HEK293 (cell line): ENCODE data around the gene IER2.

Experiments used
- BCL6B ChIP-seq: fragments of 450-650 bp; formaldehyde crosslinking; IDR thresholded peaks from 2 replicates; pipeline ENCODE4 v1.5.1; 2017; ENCODE audit warnings: missing biosample characterization, missing genetic modification characterization
- EGR2 ChIP-seq: fragments of 450-650 bp; formaldehyde crosslinking; IDR thresholded peaks from 2 replicates; pipeline ENCODE4 v1.5.1; 2016; ENCODE audit warnings: low read depth, missing biosample characterization, missing genetic modification characterization
- GLIS1 ChIP-seq: fragments of 450-650 bp; formaldehyde crosslinking; IDR thresholded peaks from 2 replicates; pipeline ENCODE4 v1.5.1; 2016; ENCODE audit warnings: missing biosample characterization, missing genetic modification characterization
- KLF10 ChIP-seq: fragments of 450-650 bp; IDR thresholded peaks from 2 replicates; pipeline ENCODE4 v1.5.1; 2018; ENCODE audit warnings: missing biosample characterization, mild to moderate bottlenecking, missing genetic modification characterization
- PBX3 ChIP-seq: sonication (generic); formaldehyde crosslinking; IDR thresholded peaks from 2 replicates; pipeline ENCODE4 v1.8.1; 2022; ENCODE audit warnings: mild to moderate bottlenecking, moderate library complexity, missing genetic modification reagents
- SP3 ChIP-seq: fragments of 450-650 bp; formaldehyde crosslinking; IDR thresholded peaks from 2 replicates; pipeline ENCODE4 v1.5.1; 2016; ENCODE audit warnings: missing biosample characterization, missing genetic modification characterization
- ZFHX2 ChIP-seq: fragments of 450-650 bp; formaldehyde crosslinking; conservative IDR thresholded peaks from 2 replicates; pipeline ENCODE4 v1.5.1; 2016; ENCODE audit warnings: missing biosample characterization, missing genetic modification characterization
- ZNF10 ChIP-seq: fragments of 450-650 bp; formaldehyde crosslinking; IDR thresholded peaks from 2 replicates; pipeline ENCODE4 v1.5.1; 2017; ENCODE audit warnings: missing biosample characterization, missing genetic modification characterization
- ZNF248 ChIP-seq: fragments of 450-650 bp; formaldehyde crosslinking; IDR thresholded peaks from 2 replicates; pipeline ENCODE4 v1.5.1; 2017; ENCODE audit warnings: missing biosample characterization, missing genetic modification characterization
- ZNF341 ChIP-seq: fragments of 450-650 bp; formaldehyde crosslinking; IDR thresholded peaks from 2 replicates; pipeline ENCODE4; 2016; ENCODE audit warnings: low read depth, missing biosample characterization, missing genetic modification characterization
- ZNF449 ChIP-seq: fragments of 450-650 bp; formaldehyde crosslinking; IDR thresholded peaks from 2 replicates; pipeline ENCODE4 v1.5.1; 2017; ENCODE audit warnings: missing biosample characterization, mild to moderate bottlenecking, missing genetic modification characterization, moderate library complexity
- ZNF585B ChIP-seq: fragments of 450-650 bp; formaldehyde crosslinking; IDR thresholded peaks from 2 replicates; pipeline ENCODE4 v1.5.1; 2016; ENCODE audit warnings: missing biosample characterization, missing genetic modification characterization
- ZNF639 ChIP-seq: fragments of 450-650 bp; formaldehyde crosslinking; IDR thresholded peaks from 2 replicates; pipeline ENCODE4 v1.5.1; 2016; ENCODE audit warnings: missing biosample characterization, missing genetic modification characterization
- ZNF660 ChIP-seq: fragments of 450-650 bp; IDR thresholded peaks from 2 replicates; pipeline ENCODE4 v1.5.1; 2018; ENCODE audit warnings: missing biosample characterization, mild to moderate bottlenecking, missing genetic modification characterization
- ZNF768 ChIP-seq: fragments of 450-650 bp; formaldehyde crosslinking; IDR thresholded peaks from 2 replicates; pipeline ENCODE4 v1.5.1; 2018; ENCODE audit warnings: missing biosample characterization, mild to moderate bottlenecking, missing genetic modification characterization
- ZNF830 ChIP-seq: fragments of 450-650 bp; IDR thresholded peaks from 2 replicates; pipeline ENCODE4 v1.5.0; 2018; ENCODE audit warnings: missing biosample characterization, missing genetic modification characterization, low read depth, mild to moderate bottlenecking, moderate library complexity
- ZNF843 ChIP-seq: fragments of 450-650 bp; formaldehyde crosslinking; IDR thresholded peaks from 2 replicates; pipeline ENCODE4 v1.5.1; 2016; ENCODE audit warnings: missing biosample characterization, missing genetic modification characterization
- ZSCAN16 ChIP-seq: fragments of 450-650 bp; formaldehyde crosslinking; IDR thresholded peaks from 2 replicates; pipeline ENCODE4 v1.5.1; 2016; ENCODE audit warnings: missing biosample characterization, missing genetic modification characterization
- TF ChIP-seq, protein P1 (sequence below): fragments of 450-650 bp; formaldehyde crosslinking; IDR thresholded peaks from 2 replicates; pipeline ENCODE4 v1.5.1; 2016; ENCODE audit warnings: missing biosample characterization, missing genetic modification characterization
- TF ChIP-seq, protein P2 (sequence below): fragments of 450-650 bp; formaldehyde crosslinking; IDR thresholded peaks from 2 replicates; pipeline ENCODE4 v1.5.1; 2017; ENCODE audit warnings: missing biosample characterization, missing genetic modification characterization
- TF ChIP-seq, protein P3 (sequence below): fragments of 450-650 bp; formaldehyde crosslinking; IDR thresholded peaks from 2 replicates; pipeline ENCODE4 v1.5.1; 2016; ENCODE audit warnings: missing biosample characterization, missing genetic modification characterization, borderline replicate concordance
- TF ChIP-seq, protein P4 (sequence below): fragments of 450-650 bp; formaldehyde crosslinking; IDR thresholded peaks from 2 replicates; pipeline ENCODE4 v1.5.1; 2016; ENCODE audit warnings: missing biosample characterization, missing genetic modification characterization

The IER2 gene

GRCh38 chr19:13162724-13163608, 12.8 kb downstream of the IER2 start (continued):
- TF ChIP-seq ZNF639 (tag by site-specific recombination) (no peak), ZNF248 (tag by site-specific recombination) (no peak), PBX3 (CRISPR knock-in tag) (0 out of 2 replicates have a peak, but pooled peaks have one; percentile 39), ZNF830 (no peak), KLF10 (tag by site-specific recombination) (peak; percentile 91), EGR2 (tag by site-specific recombination) (peak; percentile 94), SP3 (tag by site-specific recombination) (peak; percentile 99), ZSCAN16 (tag by site-specific recombination) (peak; percentile 80), ZNF10 (tag by site-specific recombination) (no peak), ZFHX2 (tag by site-specific recombination) (peak; percentile 98), ZNF449 (tag by site-specific recombination) (no peak), ZNF843 (tag by site-specific recombination) (no peak), ZNF660 (no peak), ZNF341 (peak; percentile 93), BCL6B (tag by site-specific recombination) (peak; percentile 83), ZNF585B (tag by site-specific recombination) (no peak), ZNF768 (tag by site-specific recombination) (no peak), GLIS1 (tag by site-specific recombination) (peak; percentile 81)
- TF ChIP-seq, protein P1, sequence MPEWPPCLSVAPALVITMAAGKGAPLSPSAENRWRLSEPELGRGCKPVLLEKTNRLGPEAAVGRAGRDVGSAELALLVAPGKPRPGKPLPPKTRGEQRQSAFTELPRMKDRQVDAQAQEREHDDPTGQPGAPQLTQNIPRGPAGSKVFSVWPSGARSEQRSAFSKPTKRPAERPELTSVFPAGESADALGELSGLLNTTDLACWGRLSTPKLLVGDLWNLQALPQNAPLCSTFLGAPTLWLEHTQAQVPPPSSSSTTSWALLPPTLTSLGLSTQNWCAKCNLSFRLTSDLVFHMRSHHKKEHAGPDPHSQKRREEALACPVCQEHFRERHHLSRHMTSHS (tag by site-specific recombination), result no peak
- TF ChIP-seq, protein P2, sequence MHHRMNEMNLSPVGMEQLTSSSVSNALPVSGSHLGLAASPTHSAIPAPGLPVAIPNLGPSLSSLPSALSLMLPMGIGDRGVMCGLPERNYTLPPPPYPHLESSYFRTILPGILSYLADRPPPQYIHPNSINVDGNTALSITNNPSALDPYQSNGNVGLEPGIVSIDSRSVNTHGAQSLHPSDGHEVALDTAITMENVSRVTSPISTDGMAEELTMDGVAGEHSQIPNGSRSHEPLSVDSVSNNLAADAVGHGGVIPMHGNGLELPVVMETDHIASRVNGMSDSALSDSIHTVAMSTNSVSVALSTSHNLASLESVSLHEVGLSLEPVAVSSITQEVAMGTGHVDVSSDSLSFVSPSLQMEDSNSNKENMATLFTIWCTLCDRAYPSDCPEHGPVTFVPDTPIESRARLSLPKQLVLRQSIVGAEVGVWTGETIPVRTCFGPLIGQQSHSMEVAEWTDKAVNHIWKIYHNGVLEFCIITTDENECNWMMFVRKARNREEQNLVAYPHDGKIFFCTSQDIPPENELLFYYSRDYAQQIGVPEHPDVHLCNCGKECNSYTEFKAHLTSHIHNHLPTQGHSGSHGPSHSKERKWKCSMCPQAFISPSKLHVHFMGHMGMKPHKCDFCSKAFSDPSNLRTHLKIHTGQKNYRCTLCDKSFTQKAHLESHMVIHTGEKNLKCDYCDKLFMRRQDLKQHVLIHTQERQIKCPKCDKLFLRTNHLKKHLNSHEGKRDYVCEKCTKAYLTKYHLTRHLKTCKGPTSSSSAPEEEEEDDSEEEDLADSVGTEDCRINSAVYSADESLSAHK (tag by site-specific recombination), result 0 out of 2 replicates have a peak, but pooled peaks have one; percentile 25
- TF ChIP-seq, protein P3, sequence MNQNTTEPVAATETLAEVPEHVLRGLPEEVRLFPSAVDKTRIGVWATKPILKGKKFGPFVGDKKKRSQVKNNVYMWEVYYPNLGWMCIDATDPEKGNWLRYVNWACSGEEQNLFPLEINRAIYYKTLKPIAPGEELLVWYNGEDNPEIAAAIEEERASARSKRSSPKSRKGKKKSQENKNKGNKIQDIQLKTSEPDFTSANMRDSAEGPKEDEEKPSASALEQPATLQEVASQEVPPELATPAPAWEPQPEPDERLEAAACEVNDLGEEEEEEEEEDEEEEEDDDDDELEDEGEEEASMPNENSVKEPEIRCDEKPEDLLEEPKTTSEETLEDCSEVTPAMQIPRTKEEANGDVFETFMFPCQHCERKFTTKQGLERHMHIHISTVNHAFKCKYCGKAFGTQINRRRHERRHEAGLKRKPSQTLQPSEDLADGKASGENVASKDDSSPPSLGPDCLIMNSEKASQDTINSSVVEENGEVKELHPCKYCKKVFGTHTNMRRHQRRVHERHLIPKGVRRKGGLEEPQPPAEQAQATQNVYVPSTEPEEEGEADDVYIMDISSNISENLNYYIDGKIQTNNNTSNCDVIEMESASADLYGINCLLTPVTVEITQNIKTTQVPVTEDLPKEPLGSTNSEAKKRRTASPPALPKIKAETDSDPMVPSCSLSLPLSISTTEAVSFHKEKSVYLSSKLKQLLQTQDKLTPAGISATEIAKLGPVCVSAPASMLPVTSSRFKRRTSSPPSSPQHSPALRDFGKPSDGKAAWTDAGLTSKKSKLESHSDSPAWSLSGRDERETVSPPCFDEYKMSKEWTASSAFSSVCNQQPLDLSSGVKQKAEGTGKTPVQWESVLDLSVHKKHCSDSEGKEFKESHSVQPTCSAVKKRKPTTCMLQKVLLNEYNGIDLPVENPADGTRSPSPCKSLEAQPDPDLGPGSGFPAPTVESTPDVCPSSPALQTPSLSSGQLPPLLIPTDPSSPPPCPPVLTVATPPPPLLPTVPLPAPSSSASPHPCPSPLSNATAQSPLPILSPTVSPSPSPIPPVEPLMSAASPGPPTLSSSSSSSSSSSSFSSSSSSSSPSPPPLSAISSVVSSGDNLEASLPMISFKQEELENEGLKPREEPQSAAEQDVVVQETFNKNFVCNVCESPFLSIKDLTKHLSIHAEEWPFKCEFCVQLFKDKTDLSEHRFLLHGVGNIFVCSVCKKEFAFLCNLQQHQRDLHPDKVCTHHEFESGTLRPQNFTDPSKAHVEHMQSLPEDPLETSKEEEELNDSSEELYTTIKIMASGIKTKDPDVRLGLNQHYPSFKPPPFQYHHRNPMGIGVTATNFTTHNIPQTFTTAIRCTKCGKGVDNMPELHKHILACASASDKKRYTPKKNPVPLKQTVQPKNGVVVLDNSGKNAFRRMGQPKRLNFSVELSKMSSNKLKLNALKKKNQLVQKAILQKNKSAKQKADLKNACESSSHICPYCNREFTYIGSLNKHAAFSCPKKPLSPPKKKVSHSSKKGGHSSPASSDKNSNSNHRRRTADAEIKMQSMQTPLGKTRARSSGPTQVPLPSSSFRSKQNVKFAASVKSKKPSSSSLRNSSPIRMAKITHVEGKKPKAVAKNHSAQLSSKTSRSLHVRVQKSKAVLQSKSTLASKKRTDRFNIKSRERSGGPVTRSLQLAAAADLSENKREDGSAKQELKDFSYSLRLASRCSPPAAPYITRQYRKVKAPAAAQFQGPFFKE (tag by site-specific recombination), result no peak
- TF ChIP-seq, protein P4, sequence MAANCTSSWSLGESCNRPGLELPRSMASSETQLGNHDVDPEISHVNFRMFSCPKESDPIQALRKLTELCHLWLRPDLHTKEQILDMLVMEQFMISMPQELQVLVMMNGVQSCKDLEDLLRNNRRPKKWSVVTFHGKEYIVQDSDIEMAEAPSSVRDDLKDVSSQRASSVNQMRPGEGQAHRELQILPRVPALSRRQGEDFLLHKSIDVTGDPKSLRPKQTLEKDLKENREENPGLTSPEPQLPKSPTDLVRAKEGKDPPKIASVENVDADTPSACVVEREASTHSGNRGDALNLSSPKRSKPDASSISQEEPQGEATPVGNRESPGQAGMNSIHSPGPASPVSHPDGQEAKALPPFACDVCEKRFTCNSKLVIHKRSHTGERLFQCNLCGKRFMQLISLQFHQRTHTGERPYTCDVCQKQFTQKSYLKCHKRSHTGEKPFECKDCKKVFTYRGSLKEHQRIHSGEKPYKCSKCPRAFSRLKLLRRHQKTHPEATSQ (tag by site-specific recombination), result no peak
